BLaER1 treated with 17β-estradiol and CSF1 and Interleukin-3, amounts not matched to agents 10 nM and 100 nM (cell line): ENCODE measurements around the gene FRA10AC1.

Experiments used
- H3K27ac ChIP-seq, 11 experiments: shearing (Covaris generic); formaldehyde crosslinking; 2 replicates each; pipeline ENCODE4 v1.8.1; 2022
- H3K27me3 ChIP-seq, 11 experiments: shearing (Covaris generic); formaldehyde crosslinking; 2 replicates each; pipeline ENCODE4 v1.8.1; 2022
- H3K36me3 ChIP-seq, 11 experiments: shearing (Covaris generic); formaldehyde crosslinking; 2 replicates each; pipeline ENCODE4 v1.8.1; 2022
- H3K4me1 ChIP-seq, 10 experiments: shearing (Covaris generic); formaldehyde crosslinking; 2 replicates each; pipeline ENCODE4 v1.8.1; 2022
- H3K4me2 ChIP-seq, 11 experiments: shearing (Covaris generic); formaldehyde crosslinking; 2 replicates each; pipeline ENCODE4 v1.8.1; 2022
- H3K4me3 ChIP-seq, 10 experiments: shearing (Covaris generic); formaldehyde crosslinking; 2 replicates each; pipeline ENCODE4 v1.8.1; 2022
- H3K9ac ChIP-seq, 11 experiments: shearing (Covaris generic); formaldehyde crosslinking; 2 replicates each; pipeline ENCODE4 v1.8.1; 2022
- H3K9me3 ChIP-seq, 11 experiments: shearing (Covaris generic); formaldehyde crosslinking; replicated peaks in 1 of 11; 2 replicates each; pipeline ENCODE4 v1.8.1; 2022
- H4K20me1 ChIP-seq, 11 experiments: shearing (Covaris generic); formaldehyde crosslinking; 2 replicates each; pipeline ENCODE4 v1.8.1; 2022
- Cebpa-rat ChIP-seq, 11 experiments: shearing (Covaris generic); IDR thresholded peaks; 2 replicates each; pipeline ENCODE4 v1.8.1; 2022

Gene FRA10AC1

GRCh38 chr10:93628858-93629257 lies 73.5 kb downstream of the FRA10AC1 start:
- H3K4me1 ChIP-seq: no peaks in the 10 kb centered on the region
- H3K27ac ChIP-seq: no peak overlapping the region
- H3K9ac ChIP-seq: no peak overlapping the region
- no peaks in the 10 kb centered on the region for H3K9me3 ChIP-seq
- H3K36me3 ChIP-seq: no peaks in the 10 kb centered on the region
- TF ChIP-seq Cebpa-rat (IDR thresholded peaks at IDR 0.05): no peak
- no peaks in the 10 kb centered on the region for H4K20me1 ChIP-seq
- no peaks in the 10 kb centered on the region for H3K27me3 ChIP-seq
- H3K4me3 ChIP-seq: no peak overlapping the region
- H3K4me2 ChIP-seq: no peak overlapping the region

- Histone ChIP-seq H3K36me3 (no peaks in the 10 kb centered on the region), H3K4me1 (no peaks in the 10 kb centered on the region), H3K27me3 (no peaks in the 10 kb centered on the region), H3K4me3 (no peak overlapping the region), H3K4me2 (no peak overlapping the region), H3K9me3 (no peaks in the 10 kb centered on the region), H4K20me1 (no peaks in the 10 kb centered on the region), H3K27ac (no peak overlapping the region), H3K9ac (no peak overlapping the region)
- TF ChIP-seq Cebpa-rat (IDR thresholded peaks at IDR 0.05): no peak
Measured at GRCh38 chr10:93622942-93623341, 79.5 kb downstream of the FRA10AC1 start.

- Histone ChIP-seq H4K20me1 (no peaks in the 10 kb centered on the region), H3K27me3 (no peaks in the 10 kb centered on the region), H3K9ac (no peak overlapping the region), H3K4me3 (no peak overlapping the region), H3K36me3 (no peaks in the 10 kb centered on the region), H3K27ac (no peak overlapping the region), H3K4me1 (peaks cover 1 to 20% (median 12%) of the 10 kb centered on the region in 10 experiments; a peak in 19 of 20 replicates), H3K4me2 (no peak overlapping the region), H3K9me3 (no peaks in the 10 kb centered on the region)
- no peak for TF ChIP-seq Cebpa-rat (IDR thresholded peaks at IDR 0.05)
Measured at GRCh38 chr10:93620925-93621324, 81.5 kb downstream of the FRA10AC1 start.
